Measurements from ENCODE around the gene RASGRF1.

GRCh38 chr15:78977091-78977571 lies 113.4 kb downstream of the RASGRF1 start:
- TF ChIP-seq YY1 (IDR thresholded peaks at IDR 0.05; ENCODE audit: insufficient read depth, insufficient read length) (no peak), ZNF274 (IDR thresholded peaks at IDR 0.05; ENCODE audit: low read depth, low read length) (no peak)

All from NT2/D1 (cell line).